ENCODE data around the gene ETDC. TPM values are rescaled to one million over a fixed set of nuclear protein-coding genes. Genes with fewer than 3 reads are reported as not detected.

ETDC gene
- total RNA-seq, 6 experiments from 2014 or later, result not detected

DNA sequence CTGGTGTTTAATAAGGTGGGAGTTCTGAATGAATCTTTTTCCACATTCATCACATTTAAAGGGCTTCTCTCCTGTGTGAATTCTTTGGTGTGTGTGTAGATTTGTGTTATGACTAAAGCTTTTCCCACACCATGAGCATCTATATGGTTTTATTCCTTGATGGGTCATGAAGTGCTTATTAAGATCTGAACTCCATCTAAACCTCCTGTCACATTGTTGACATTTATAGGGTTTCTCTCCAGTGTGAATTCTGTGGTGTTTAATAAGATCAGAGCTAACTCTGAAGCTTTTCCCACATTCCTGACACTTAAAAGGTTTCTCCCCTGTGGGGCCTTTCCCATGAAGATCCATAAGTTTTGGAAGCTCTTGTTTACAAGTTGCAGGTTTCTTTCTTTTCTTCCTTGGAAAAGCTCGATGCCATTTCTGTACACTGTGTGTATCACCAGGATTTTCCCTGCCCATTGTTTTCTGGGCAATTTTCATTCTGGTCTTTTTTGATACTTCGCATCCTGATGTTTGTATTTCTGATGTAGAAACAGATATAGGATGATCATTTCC, 21.9 kb upstream of the ETDC start:
- TF ChIP-seq, protein P1, sequence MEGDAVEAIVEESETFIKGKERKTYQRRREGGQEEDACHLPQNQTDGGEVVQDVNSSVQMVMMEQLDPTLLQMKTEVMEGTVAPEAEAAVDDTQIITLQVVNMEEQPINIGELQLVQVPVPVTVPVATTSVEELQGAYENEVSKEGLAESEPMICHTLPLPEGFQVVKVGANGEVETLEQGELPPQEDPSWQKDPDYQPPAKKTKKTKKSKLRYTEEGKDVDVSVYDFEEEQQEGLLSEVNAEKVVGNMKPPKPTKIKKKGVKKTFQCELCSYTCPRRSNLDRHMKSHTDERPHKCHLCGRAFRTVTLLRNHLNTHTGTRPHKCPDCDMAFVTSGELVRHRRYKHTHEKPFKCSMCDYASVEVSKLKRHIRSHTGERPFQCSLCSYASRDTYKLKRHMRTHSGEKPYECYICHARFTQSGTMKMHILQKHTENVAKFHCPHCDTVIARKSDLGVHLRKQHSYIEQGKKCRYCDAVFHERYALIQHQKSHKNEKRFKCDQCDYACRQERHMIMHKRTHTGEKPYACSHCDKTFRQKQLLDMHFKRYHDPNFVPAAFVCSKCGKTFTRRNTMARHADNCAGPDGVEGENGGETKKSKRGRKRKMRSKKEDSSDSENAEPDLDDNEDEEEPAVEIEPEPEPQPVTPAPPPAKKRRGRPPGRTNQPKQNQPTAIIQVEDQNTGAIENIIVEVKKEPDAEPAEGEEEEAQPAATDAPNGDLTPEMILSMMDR (IDR thresholded peaks at IDR 0.05), result no peak
- TF ChIP-seq POLR2A (IDR thresholded peaks at IDR 0.05), result no peak
- ATAC-seq (no peak), DNase-seq (no peak)
- no peaks in the 10 kb centered on the region for H3K4me1 ChIP-seq
- H3K36me3 ChIP-seq, result peaks cover 0 to 3% (median 0%) of the 10 kb centered on the region in 4 donors
- H3K4me3 ChIP-seq, result no peak overlapping the region
- intact Hi-C loops (cut with DNase I), result no loop called here
- H3K9me3 ChIP-seq, result peaks cover 0 to 20% (median 2%) of the 10 kb centered on the region in 4 donors
- no peak overlapping the region for H3K27ac ChIP-seq
- WGBS (ENCODE audit: insufficient coverage, low coverage, low lambda C conversion rate, missing lambda C conversion rate), result 68% methylated on average over 2 of the region's 2 CpGs
- no peaks in the 10 kb centered on the region for H3K27me3 ChIP-seq

DNA sequence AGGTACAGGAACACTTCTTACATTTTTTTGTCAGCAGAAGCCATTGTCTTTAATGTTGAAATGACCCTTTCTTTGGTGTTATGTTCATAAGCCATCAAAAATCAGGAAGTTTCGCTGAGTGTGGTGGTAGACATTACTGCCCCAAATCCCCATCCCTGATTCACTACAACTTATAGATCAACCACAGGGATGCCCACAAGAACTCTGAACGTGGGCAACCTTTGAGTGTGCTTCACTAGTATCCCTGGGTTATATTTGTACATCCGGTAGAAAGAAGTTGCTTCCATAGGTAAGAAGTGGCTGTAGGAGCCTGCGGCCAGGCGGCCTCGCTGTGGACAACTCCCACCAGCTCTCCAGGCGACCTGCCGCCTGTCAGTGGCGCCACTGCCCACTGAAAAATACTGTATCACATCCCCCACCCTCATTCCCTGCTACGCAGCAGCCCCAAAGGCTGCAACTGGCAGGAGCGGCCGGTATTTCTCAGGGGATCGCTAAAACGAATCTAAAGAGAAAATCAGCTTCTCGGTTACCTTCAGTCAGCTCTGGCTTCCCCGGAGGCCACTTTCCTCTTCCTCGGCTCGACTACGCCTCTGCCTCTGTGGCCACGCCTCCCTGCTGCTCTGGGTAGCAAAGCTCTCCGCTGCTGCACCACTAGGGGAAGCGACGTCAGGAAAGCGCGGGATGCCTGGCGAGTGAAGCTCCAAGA, 13.9 kb upstream of the ETDC start:
- intact Hi-C loops (cut with DNase I), result no loop called here
- ATAC-seq (peak in 3 of 4 donors; percentile 28 to 36 (median 36)), DNase-seq (peak in 2 of 3 donors; percentile 25 to 65)
- H3K27me3 ChIP-seq, result no peaks in the 10 kb centered on the region
- TF ChIP-seq, protein P1 (IDR thresholded peaks at IDR 0.05), result no peak
- no peak for TF ChIP-seq POLR2A (IDR thresholded peaks at IDR 0.05)
- 57% methylated on average over 5 of the region's 26 CpGs for WGBS (ENCODE audit: insufficient coverage, low coverage, low lambda C conversion rate, missing lambda C conversion rate)
- H3K27ac ChIP-seq, result no peak overlapping the region
- H3K4me1 ChIP-seq, result no peaks in the 10 kb centered on the region
- H3K4me3 ChIP-seq, result peak overlapping the region in 1 of 3 donors; percentile 9
- no peaks in the 10 kb centered on the region for H3K9me3 ChIP-seq
- H3K36me3 ChIP-seq, result no peaks in the 10 kb centered on the region

- H3K9me3 ChIP-seq, result no peaks in the 10 kb centered on the region
- ATAC-seq, result no peak
- H3K27me3 ChIP-seq, result no peaks in the 10 kb centered on the region
- TF ChIP-seq POLR2A (IDR thresholded peaks at IDR 0.05), result no peak
- TF ChIP-seq, protein P1 (IDR thresholded peaks at IDR 0.05), result no peak
- peak overlapping the region in 1 of 3 donors; percentile 9 for H3K4me3 ChIP-seq
- 52% methylated on average over 6 of the region's 10 CpGs for WGBS (ENCODE audit: insufficient coverage, low coverage, low lambda C conversion rate, missing lambda C conversion rate)
- intact Hi-C loops (cut with DNase I), result no loop called here
- H3K27ac ChIP-seq, result no peak overlapping the region
- H3K36me3 ChIP-seq, result no peaks in the 10 kb centered on the region
- H3K4me1 ChIP-seq, result no peaks in the 10 kb centered on the region
- DNase-seq, result no peak
Observed at GRCh38 chrX:135295944-135296305, 13.4 kb upstream of the ETDC start.

DNA sequence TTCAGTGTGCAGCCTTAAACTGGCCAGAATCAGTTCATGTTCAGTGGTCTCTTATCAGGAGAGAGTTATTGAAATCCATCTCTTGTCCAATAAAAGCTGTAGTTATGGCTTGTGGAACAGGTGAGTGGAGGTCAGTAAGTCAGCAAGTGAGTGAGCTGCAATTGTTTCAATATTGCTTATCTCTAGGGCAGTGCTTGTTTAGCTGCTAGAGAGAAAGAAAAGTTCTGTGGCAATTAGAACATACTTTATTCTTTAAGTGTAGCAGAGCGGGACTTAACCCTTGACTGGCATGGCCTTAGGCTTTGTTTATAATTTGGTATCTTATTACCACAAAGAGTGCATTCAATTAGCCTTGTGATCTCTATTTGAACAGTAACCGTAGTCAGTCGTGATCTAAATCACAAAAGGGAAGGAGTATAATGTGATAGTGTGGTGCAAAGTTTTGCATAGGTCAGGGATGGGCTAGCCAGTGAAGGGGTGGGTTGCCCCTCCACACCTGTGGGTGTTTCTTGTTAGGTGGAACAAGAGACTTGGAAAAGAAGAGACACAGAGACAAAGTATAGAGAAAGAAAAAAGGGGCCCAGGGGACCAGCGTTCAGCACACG, 6.9 kb upstream of the ETDC start:
- no peaks in the 10 kb centered on the region for H3K9me3 ChIP-seq
- ATAC-seq, result no peak
- DNase-seq, result no peak
- H3K27me3 ChIP-seq, result no peaks in the 10 kb centered on the region
- WGBS (ENCODE audit: insufficient coverage, low coverage, low lambda C conversion rate, missing lambda C conversion rate), result 47% methylated on average over 5 of the region's 5 CpGs
- H3K4me3 ChIP-seq, result no peak overlapping the region
- no peak overlapping the region for H3K27ac ChIP-seq
- no peaks in the 10 kb centered on the region for H3K4me1 ChIP-seq
- no peak for TF ChIP-seq POLR2A (IDR thresholded peaks at IDR 0.05)
- TF ChIP-seq, protein P1 (IDR thresholded peaks at IDR 0.05), result no peak
- H3K36me3 ChIP-seq, result no peaks in the 10 kb centered on the region
- intact Hi-C loops (cut with DNase I), result no loop called here

Measured in right lobe of liver (tissue), 6 donors.